Medulla oblongata (tissue), 1 donor: ENCODE data around the gene SCAMP4.
"Not testable (repeated sequence)": the region's sequence is repeated elsewhere in the genome, so short reads cannot be mapped to it uniquely, and the experiment has no call there.

ENCODE experiments used
- DNase-seq: peaks from one replicate; pipeline ENCODE4 v3.0.0-alpha.2; 2015; ENCODE audit errors: extremely low spot score

Gene SCAMP4

DNA sequence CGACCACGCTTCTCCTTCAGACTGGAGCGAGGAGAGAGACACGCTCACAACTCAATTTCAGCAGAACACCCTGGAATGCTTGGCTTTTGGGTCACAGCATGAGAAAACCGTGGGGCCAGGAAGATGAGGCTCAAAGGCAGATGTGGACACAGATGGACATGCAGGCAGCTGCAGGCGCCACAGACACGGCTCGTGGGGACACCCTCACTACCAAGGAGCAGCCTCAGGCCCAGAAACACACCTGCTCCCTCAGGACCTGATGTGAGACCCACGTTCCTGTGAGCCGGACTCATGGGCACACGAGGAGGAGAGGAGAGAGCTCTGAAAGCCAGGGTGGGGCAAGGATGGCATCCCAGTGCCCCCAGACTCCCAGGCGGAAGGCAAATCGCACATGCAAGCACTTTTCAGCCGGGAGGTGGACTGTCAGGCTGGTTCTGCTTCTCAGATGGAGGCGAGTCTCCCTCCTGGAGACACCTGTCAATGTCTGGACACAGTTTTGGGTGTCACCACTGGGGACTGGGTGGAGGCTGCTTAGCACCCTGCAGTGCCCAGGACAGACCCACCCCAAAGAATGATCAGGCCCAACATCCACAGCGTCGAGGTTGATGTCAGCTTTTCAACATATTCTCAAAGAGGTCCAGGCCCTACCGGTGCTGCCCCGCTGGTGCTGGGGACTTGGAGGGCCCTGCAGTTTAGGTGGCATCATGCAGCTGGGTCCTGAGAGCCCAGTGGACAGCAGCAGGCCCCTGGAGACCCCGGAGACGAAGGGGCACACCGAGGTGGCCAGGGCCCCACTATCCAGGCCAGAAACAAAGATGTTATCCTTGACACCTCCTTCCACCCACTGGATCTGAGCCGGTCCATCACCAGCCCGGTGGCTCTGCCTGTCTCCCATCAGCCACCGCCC, 22.2 kb upstream of the SCAMP4 start:
- peak; percentile 27 for DNase-seq

DNA sequence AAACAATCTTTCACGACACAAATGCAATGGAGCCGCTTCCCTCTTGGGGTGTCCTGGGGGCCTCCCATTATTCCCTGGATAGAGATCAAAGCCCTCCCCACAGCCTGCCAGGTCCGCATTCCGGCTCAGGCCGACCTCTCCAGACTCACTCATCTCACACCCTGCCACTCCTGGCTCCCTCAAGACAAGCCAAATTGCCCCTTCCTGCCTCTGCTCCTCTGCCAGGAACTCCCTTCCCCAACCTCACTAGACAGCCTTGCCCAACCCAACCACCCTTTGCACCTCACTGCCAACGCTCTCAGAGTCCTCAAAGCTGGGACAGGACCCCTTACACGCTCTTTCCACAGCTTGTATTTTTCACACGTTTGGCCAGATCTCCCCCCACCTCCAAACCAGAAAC, 21.4 kb upstream of the SCAMP4 start:
- no peak for DNase-seq

GRCh38 chr19:1884291-1884718, 20.9 kb upstream of the SCAMP4 start:
- DNase-seq = peak; percentile 32

DNA sequence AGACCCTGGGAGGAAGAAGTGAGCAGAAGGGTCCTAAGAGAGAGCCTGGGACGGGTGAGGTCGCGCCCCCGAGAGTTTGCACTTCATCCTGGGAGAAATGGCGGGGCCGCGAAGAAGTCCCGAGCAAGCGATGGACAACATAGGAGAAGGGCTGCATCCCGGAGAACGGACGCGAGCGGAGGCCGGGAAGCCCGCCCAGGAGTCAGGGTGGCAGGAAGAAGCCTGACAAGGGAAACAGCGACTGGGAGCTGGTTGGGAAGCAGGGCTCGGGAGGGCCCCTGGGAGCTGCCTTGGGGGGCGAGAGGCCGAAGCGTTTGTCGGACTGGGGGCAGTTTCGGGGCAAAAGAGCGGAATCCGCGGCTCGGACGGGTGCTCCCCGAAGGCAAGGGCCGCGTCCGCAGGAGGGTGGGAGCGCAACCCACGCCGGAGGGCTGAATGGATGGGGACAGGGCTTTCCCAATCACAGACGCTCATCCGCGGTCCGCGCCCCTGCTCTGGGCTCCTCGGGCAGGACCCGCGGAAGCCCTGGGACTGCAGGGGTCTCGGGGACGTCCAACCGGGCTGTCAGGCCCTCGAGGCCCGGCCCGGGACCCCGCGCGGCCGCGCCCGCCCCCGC, 20.4 kb upstream of the SCAMP4 start:
- DNase-seq = peak; percentile 5

DNA sequence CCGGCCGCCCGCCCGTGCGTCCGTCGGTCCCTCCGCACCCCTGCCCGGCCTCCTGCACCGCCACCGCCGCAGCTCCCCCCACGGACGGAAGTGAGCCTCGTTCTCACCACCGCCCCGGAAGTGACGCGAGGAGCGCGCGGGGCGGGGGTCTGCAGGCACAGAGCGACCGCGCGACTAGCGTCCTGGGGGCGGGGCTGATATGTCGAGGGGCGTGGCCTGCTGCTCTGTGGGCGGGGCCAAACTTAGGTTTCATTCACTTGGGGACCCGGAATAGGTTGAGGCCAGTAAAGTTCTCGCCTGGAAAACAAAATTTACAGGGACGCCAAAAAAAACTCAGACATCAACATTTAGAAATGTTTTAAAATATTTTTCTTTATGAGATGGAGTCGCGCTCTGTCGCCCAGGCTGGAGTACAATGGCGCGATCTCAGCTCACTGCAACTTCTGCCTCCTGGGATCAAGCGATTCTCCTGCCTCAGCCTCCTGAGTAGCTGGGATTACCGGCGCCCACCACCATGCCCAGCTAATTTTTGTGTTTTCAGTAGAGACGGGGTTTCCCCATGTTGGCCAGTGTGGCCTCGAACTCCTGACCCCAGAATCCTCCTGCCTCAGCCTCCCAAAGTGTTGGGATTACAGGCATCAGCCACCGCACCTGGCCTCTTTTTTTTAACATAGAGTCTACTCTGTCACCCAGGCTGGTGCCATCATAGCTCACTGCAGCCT, 19.6 kb upstream of the SCAMP4 start, which contains the start of gene ABHD17A:
ABHD17A (minus strand) TSS at position 99 of the 722 bp plus-strand sequence. CDS start 3,930 bp downstream, outside the sequence.
- DNase-seq = peak; percentile 96

DNA sequence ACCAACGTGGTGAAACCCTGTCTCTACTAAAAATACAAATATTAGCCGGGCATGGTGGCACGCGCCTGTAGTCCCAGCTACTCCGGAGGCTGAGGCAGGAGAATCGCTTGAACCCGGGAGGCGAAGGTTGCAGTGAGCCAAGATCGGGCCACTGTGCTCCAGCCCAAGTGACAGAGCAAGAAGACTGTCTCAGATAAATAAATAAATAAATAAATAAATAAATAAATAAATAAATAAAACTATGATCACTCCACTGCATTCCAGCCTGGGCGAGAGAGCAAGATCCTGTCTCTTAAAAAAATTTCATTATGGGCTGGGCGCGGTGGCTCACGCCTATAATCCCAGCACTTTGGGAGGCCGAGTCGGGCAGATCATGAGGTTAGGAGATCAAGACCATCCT, 18.8 kb upstream of the SCAMP4 start:
- not testable (repeated sequence) for DNase-seq

DNA sequence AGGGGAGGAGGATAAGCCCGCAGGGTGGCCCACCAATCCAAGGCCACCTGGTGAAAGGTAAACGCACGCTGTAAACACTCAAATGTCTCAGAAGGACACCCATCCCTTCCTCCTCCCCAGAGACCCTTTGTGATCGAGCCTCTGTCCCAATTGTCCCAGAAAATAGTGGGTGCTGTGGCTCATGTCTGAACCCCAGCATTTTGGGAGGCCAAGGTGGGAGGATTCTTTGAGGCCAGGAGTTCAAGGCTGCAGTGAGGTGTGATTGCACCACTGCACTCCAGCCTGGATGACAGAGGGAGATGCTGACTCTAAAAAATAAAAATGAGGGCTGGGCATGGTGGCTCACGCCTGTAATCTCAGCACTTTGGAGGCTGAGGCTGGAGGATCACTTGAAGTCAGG, 16.8 kb upstream of the SCAMP4 start:
- no peak for DNase-seq

GRCh38 chr19:1889907-1890306, 15.3 kb upstream of the SCAMP4 start:
- DNase-seq = no peak

DNA sequence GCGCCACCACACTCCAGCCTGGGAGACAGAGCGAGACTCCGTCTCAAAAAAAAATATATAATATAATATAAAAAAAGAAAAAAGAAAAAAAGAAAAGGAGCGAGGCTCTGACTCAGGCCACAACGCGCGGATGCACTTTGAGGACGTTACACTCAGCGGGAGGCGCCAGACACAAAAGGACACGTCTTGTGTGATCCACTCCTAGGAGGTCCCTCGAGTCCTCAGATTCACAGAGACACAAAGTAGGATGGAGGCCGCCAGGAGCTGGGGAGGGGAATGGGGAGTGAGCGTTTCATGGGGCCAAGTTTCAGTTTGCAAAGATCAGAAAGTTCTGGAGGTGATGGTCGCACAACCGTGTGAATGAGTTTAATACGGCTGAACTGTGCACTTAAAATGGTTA, 11.4 kb upstream of the SCAMP4 start:
- no peak for DNase-seq

DNA sequence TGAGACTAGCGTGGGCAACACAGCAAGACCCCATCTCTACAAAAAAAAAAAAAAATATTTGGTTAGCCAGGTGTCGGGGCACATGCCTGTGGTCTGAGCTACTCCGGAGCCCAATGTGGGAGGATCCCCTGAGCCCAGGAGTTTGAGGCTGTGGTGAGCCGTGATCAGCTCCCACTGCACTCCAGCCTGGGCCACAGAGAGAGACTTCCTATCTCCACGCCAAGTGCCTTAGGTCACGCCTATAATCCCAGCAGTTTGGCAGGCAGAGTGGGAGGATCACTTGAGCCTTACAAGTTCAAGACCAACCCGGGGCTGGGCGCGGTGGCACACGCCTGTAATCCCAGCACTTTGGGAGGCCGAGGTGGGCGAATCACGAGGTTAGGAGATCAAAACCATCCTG, 8.7 kb upstream of the SCAMP4 start:
- DNase-seq = no peak

DNA sequence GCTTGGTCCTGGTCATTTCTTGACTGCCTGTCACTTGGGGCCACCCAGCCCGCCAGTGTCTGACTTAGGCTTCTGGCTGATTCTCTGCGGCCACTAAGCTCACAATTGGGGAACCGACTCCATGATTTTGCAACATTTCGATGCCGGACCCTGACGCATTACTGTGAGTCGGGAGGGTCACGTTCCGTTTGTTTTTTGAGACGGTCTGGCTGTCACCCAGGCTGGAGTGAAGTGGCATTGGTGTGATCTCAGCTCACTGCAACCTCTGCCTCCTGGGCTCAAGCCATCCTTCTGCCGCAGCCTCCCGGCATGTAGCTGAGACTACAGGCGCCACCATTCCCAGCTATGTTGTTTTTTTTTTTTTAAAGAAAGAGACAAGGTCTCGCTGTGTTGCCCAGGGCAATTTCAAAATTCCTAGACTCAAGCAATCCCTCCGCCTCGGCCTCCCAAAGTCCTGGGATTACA, 3.2 kb upstream of the SCAMP4 start:
- peak; percentile 82 for DNase-seq

DNA sequence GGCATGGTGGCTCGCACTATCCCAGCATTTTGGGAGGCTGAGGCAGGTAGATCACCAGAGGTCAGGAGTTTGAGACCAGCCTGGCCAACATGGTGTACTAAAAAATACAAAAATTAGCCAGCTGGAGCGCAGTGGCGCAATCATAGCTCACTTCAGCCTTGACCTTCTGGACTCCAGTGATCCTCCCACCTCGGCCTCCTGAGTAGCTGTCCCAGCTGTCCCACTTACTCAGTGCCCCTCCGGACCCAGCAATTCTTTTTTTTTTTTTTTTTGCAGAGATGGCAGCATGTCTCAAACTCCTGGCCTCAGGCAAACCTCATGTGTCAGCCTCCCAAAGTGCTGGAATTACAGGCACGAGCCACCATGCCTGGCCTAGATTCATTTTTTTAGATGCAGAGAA, 2.3 kb upstream of the SCAMP4 start:
- DNase-seq = no peak

DNA sequence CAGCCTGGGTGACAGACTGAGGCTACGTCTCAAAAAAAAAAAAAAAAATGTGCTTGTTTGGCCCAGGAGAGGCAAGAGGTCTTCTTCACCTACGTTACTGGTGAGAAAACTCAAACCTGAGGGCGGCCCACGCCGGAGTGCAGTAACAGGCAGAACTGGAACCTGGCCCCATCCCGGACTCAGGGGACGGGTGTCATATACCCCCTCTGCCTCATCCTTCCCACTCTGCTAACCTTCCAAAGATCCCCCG, 414 bp upstream of the SCAMP4 start:
- no peak for DNase-seq

DNA sequence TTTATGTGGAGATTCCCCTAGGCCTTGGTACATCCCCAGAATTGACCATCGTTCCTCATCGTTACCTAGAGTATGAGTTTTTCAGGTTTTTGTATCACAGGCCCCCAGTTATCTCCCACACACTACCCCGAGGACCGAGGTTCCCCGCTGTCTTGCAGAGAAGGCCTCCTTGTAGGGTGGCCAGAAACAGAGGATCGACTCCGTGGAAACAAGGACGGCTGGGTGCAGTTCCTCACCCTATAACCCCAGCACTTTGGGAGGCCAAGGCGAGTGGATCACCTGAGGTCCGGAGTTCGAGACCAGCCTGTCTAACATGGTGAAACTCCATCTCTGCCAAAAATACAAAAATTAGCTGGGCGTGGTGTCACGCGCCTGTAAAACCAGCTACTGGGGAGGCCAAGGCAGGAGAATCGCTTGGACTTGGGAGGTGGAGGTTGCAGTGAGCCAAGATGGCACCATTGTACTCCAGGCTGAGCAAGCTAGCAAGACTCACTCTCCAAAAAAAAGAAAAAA, 720 bp downstream of the SCAMP4 start:
- DNase-seq = no peak

- DNase-seq = no peak
Measured at GRCh38 chr19:1906985-1907562, 1.9 kb downstream of the SCAMP4 start.

DNA sequence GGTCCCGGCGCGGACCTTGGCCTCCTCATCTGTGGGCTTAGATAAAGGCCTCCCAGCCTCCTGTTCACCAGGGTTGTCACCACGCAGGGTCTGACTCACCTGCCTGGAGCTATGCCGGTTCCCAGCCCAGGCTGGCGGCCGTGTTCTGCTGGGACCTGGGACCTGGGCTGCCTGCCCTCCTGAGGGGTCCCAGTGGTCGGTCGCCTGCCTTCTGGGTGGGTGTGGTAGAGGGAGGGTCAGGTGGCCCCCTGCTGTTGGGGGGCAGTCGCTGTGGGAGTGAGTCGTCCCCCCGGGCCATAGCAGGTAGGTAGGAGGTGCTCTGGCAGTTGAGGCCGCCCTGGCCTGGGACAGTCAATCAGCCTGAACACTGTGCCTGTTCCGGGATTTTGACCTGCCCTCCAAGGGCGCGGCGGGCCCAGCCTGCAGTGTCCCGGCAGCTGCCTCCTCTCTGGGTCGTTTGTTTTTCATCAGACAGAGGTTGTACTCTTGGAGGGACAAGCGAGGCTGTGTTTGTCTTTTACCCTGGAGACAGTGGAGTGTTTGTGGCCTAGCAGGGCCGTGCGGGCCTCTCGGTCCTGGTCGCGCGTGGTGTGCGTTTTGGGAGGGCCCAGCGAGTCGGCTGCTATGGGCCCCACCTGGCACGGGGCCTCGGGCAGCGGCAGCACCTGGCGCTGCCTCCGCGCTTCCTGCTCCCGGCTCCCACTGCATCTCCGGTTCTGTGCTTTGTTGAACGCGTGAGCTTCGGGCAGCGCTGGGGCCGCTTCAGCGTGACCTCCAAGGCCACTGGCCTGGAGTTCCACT, 2.6 kb downstream of the SCAMP4 start:
- peak; percentile 68 for DNase-seq

DNA sequence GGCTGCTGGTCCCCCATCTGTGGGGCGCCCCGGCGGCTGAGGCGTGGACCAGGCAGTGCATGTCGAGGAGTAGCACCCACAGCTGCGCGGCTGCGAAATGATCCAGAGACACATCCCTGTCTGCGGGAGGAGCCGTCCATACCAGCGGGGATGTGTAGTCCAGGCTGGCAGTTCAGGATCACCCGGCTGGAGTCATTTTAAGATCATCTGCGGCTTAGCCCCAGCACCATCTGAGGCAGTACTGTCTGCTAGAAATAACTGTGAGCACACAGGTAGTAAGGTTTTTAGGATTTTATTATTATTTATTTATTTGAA, 3.1 kb downstream of the SCAMP4 start:
- DNase-seq = no peak

- DNase-seq = no peak
Measured at GRCh38 chr19:1909761-1910080, 4.5 kb downstream of the SCAMP4 start.

DNA sequence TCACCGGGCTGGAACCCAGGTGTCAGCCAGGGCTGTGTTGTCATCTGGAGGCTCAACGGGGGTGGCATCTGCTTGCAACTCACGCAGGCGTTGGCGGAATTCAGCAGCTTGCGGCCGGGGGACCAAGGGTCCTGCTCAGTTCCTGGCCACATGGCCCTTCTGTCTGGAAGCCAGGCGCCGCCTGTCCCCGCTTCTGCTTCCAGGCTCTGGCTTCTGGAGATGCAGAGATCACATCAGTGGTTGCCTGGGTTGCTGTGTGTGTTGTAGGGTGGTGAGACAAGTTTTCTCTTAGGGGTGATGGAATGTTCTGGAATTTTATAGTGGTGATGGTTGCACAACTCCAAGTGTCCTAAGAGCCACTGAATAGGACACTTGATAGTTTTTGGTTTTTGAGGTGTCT, 5.0 kb downstream of the SCAMP4 start:
- peak; percentile 53 for DNase-seq

- no peak for DNase-seq
Measured at GRCh38 chr19:1911098-1911497, 5.9 kb downstream of the SCAMP4 start.

- DNase-seq = no peak
Measured at GRCh38 chr19:1911995-1912394, 6.8 kb downstream of the SCAMP4 start.
